Measurements from ENCODE around the gene TMCC1.

- TF ChIP-seq RXRA (IDR thresholded peaks at IDR 0.05), result no peak
- TF ChIP-seq CTCF (IDR thresholded peaks at IDR 0.05; ENCODE audit: low read depth, low read length, missing input control), result no peak
- TF ChIP-seq ZBTB33 (IDR thresholded peaks at IDR 0.05), result no peak
- TF ChIP-seq RAD21 (IDR thresholded peaks at IDR 0.05), result no peak
- TF ChIP-seq TAF1 (conservative IDR thresholded peaks at IDR 0.05), result no peak
- no peak for TF ChIP-seq YY1 (IDR thresholded peaks at IDR 0.05)
- no peak for TF ChIP-seq GABPA (IDR thresholded peaks at IDR 0.05 in 1 of 2, conservative IDR thresholded peaks at IDR 0.05 in 1 of 2)
- TF ChIP-seq ATF3 (IDR thresholded peaks at IDR 0.05), result no peak
- TF ChIP-seq REST (IDR thresholded peaks at IDR 0.05), result no peak
- no peak for TF ChIP-seq FOXA1 (IDR thresholded peaks at IDR 0.05)
- no peak for TF ChIP-seq SP1 (IDR thresholded peaks at IDR 0.05)
- no peak for TF ChIP-seq MAX (IDR thresholded peaks at IDR 0.05)
These were observed 294.4 kb downstream of the TMCC1 start for GRCh38 chr3:129599073-129599472.

All from liver (tissue), 3 donors.